ENCODE data around the gene CATSPERE. TPM values are rescaled to one million over a fixed set of nuclear protein-coding genes. Genes with fewer than 3 reads are reported as not detected.
"Not testable (repeated sequence)": the region's sequence is repeated elsewhere in the genome, so short reads cannot be mapped to it uniquely, and the experiment has no call there.

The CATSPERE gene
- total RNA-seq, 4 donors from 2014 or later = 3.0 to 5.3 (median 3.6) TPM

- no peak overlapping the region for H3K27ac ChIP-seq
- WGBS, 2 donors = 89% methylated on average over 2 of the region's 2 CpGs
- intact Hi-C loops (cut with DNase I) = no loop called here
- TF ChIP-seq POLR2A (IDR thresholded peaks at IDR 0.05) = no peak
- TF ChIP-seq CTCF (IDR thresholded peaks at IDR 0.05) = no peak
- H3K4me1 ChIP-seq = no peaks in the 10 kb centered on the region
- H3K36me3 ChIP-seq = no peaks in the 10 kb centered on the region
- no peaks in the 10 kb centered on the region for H3K27me3 ChIP-seq
- H3K9me3 ChIP-seq = no peaks in the 10 kb centered on the region
- no peak overlapping the region for H3K4me3 ChIP-seq (replicated peaks in 1 of 3)
- DNase-seq = no peak
Observed at GRCh38 chr1:244466724-244467123, 5.7 kb downstream of the CATSPERE start.

GRCh38 chr1:244473059-244473605, 12.1 kb downstream of the CATSPERE start:
- Histone ChIP-seq H3K9me3 (no peaks in the 10 kb centered on the region), H3K27ac (no peak overlapping the region), H3K4me3 (replicated peaks in 1 of 3) (no peak overlapping the region), H3K4me1 (no peaks in the 10 kb centered on the region), H3K36me3 (no peaks in the 10 kb centered on the region), H3K27me3 (no peaks in the 10 kb centered on the region)
- WGBS, 2 donors = 96% methylated on average over 6 of the region's 6 CpGs
- intact Hi-C loops (cut with DNase I) = no loop called here
- TF ChIP-seq POLR2A (IDR thresholded peaks at IDR 0.05) (no peak), CTCF (IDR thresholded peaks at IDR 0.05) (no peak)
- DNase-seq = no peak

GRCh38 chr1:244484971-244485370, 23.9 kb downstream of the CATSPERE start:
- H3K27ac ChIP-seq; DNase-seq; H3K36me3 ChIP-seq; intact Hi-C loops (cut with DNase I); H3K4me3 ChIP-seq (replicated peaks in 1 of 3); H3K27me3 ChIP-seq; H3K9me3 ChIP-seq; H3K4me1 ChIP-seq: not testable (repeated sequence)
- 64 to 76% methylated on average over 3 of the region's 3 CpGs for WGBS, 2 donors

- Histone ChIP-seq H3K4me3 (replicated peaks in 1 of 3) (no peak overlapping the region), H3K36me3 (no peaks in the 10 kb centered on the region), H3K9me3 (no peaks in the 10 kb centered on the region), H3K27ac (no peak overlapping the region), H3K4me1 (no peaks in the 10 kb centered on the region), H3K27me3 (no peaks in the 10 kb centered on the region)
- TF ChIP-seq CTCF (IDR thresholded peaks at IDR 0.05) (no peak), POLR2A (IDR thresholded peaks at IDR 0.05) (no peak)
- intact Hi-C loops (cut with DNase I) = no loop called here
- DNase-seq = no peak
- WGBS, 2 donors = 92 to 97% methylated on average over 2 of the region's 2 CpGs
Observed at GRCh38 chr1:244494653-244495052, 33.6 kb downstream of the CATSPERE start.

GRCh38 chr1:244496186-244496585, 35.1 kb downstream of the CATSPERE start:
- 86 to 88% methylated on average over 1 of the region's 1 CpG for WGBS, 2 donors
- no peak for DNase-seq
- H3K27ac ChIP-seq = no peak overlapping the region
- no peaks in the 10 kb centered on the region for H3K4me1 ChIP-seq
- H3K36me3 ChIP-seq = no peaks in the 10 kb centered on the region
- intact Hi-C loops (cut with DNase I) = no loop called here
- no peaks in the 10 kb centered on the region for H3K27me3 ChIP-seq
- no peak overlapping the region for H3K4me3 ChIP-seq (replicated peaks in 1 of 3)
- TF ChIP-seq POLR2A (IDR thresholded peaks at IDR 0.05) = no peak
- TF ChIP-seq CTCF (IDR thresholded peaks at IDR 0.05) = no peak
- H3K9me3 ChIP-seq = no peaks in the 10 kb centered on the region

GRCh38 chr1:244497805-244498204, 36.7 kb downstream of the CATSPERE start:
- TF ChIP-seq CTCF (IDR thresholded peaks at IDR 0.05) (no peak), POLR2A (IDR thresholded peaks at IDR 0.05) (no peak)
- H3K4me3 ChIP-seq (replicated peaks in 1 of 3) = no peak overlapping the region
- H3K27me3 ChIP-seq = no peaks in the 10 kb centered on the region
- no peak for DNase-seq
- 80 to 82% methylated on average over 1 of the region's 1 CpG for WGBS, 2 donors
- H3K9me3 ChIP-seq = no peaks in the 10 kb centered on the region
- no peak overlapping the region for H3K27ac ChIP-seq
- no peaks in the 10 kb centered on the region for H3K4me1 ChIP-seq
- no peaks in the 10 kb centered on the region for H3K36me3 ChIP-seq
- intact Hi-C loops (cut with DNase I) = no loop called here

GRCh38 chr1:244499484-244499883, 38.4 kb downstream of the CATSPERE start:
- WGBS, 2 donors = 91 to 94% methylated on average over 2 of the region's 2 CpGs
- DNase-seq; H3K4me3 ChIP-seq (replicated peaks in 1 of 3); H3K27ac ChIP-seq; intact Hi-C loops (cut with DNase I); H3K9me3 ChIP-seq; H3K36me3 ChIP-seq; H3K27me3 ChIP-seq; H3K4me1 ChIP-seq: not testable (repeated sequence)

GRCh38 chr1:244500515-244500914, 39.4 kb downstream of the CATSPERE start:
- WGBS, 2 donors = 86 to 94% methylated on average over 4 of the region's 4 CpGs

More at GRCh38 chr1:244500515-244500914, 39.4 kb downstream of the CATSPERE start:
- DNase-seq; H3K9me3 ChIP-seq; H3K4me1 ChIP-seq; H3K27ac ChIP-seq; H3K27me3 ChIP-seq; intact Hi-C loops (cut with DNase I); H3K4me3 ChIP-seq (replicated peaks in 1 of 3); H3K36me3 ChIP-seq: not testable (repeated sequence)
